CD14-positive monocyte (primary cell): ENCODE data around the gene GPRC5A. TPM values are rescaled to one million over a fixed set of nuclear protein-coding genes. Genes with fewer than 3 reads are reported as not detected.

Experiments
- DNase-seq, 3 donors: peaks; one replicate each; pipeline ENCODE4 v3.0.0-alpha.2; 2011 to 2022
- H2AFZ ChIP-seq: 2 replicates; pipeline ENCODE4 v1.6.0; 2012; ENCODE audit warnings: mild to moderate bottlenecking, low read depth, low read length, inconsistent platforms; ENCODE audit not compliant: insufficient read depth, poor library complexity, severe bottlenecking
- H3K27ac ChIP-seq, 2 donors: 1 replicate in 1 of 2; 2 replicates in 1 of 2; pipeline ENCODE4 v1.5.1; 2012 to 2013; ENCODE audit warnings: low read length in 2 of 2, control low read depth in 1 of 2, inconsistent platforms in 1 of 2, low read depth in 1 of 2, mild to moderate bottlenecking in 1 of 2
- H3K27me3 ChIP-seq, 2 donors: one replicate each; pipeline versions ENCODE4 v1.6.0 to v1.6.1; 2011 to 2013; ENCODE audit warnings: low read length in 2 of 2; ENCODE audit not compliant: control insufficient read depth in 2 of 2, insufficient read depth in 2 of 2
- H3K36me3 ChIP-seq, 2 donors: replicated peaks in 1 of 2; 1 replicate in 1 of 2; 2 replicates in 1 of 2; pipeline versions ENCODE4 v1.5.1 to v1.6.1; 2012 to 2013; ENCODE audit warnings: low read length in 2 of 2, control low read depth in 1 of 2, inconsistent platforms in 1 of 2, mild to moderate bottlenecking in 1 of 2; ENCODE audit not compliant: insufficient read depth in 2 of 2, control insufficient read depth in 1 of 2
- H3K4me1 ChIP-seq, 2 donors: 1 replicate in 1 of 2; 2 replicates in 1 of 2; pipeline versions ENCODE4 v1.5.1 to v1.6.1; 2012 to 2013; ENCODE audit warnings: low read length in 2 of 2, control low read depth in 1 of 2, inconsistent platforms in 1 of 2, mild to moderate bottlenecking in 1 of 2, moderate library complexity in 1 of 2; ENCODE audit not compliant: insufficient read depth in 2 of 2, control insufficient read depth in 1 of 2
- H3K4me2 ChIP-seq: replicated peaks from 2 replicates; pipeline ENCODE3; 2012; ENCODE audit warnings: low read length, moderate library complexity, mild to moderate bottlenecking; ENCODE audit not compliant: poor library complexity, severe bottlenecking; ENCODE audit errors: extremely low read depth
- H3K4me3 ChIP-seq, 3 experiments: fragments of 200-600 bp in 1 of 3; sonication (generic) in 1 of 3; replicated peaks in 1 of 3; 1 replicate in 2 of 3; 2 replicates in 1 of 3; pipeline ENCODE4 v1.5.1; 2011 to 2013; ENCODE audit warnings: low read length in 3 of 3, mild to moderate bottlenecking in 3 of 3, control low read depth in 2 of 3, low read depth in 2 of 3, inconsistent platforms in 1 of 3, moderate library complexity in 1 of 3
- H3K79me2 ChIP-seq: 2 replicates; pipeline ENCODE4 v1.6.0; 2012; ENCODE audit warnings: mild to moderate bottlenecking, control low read depth, inconsistent platforms, low read length, moderate library complexity; ENCODE audit not compliant: insufficient read depth
- H3K9ac ChIP-seq: 2 replicates; pipeline ENCODE4 v1.6.0; 2017; ENCODE audit warnings: low read length, mild to moderate bottlenecking; ENCODE audit not compliant: insufficient read depth, poor library complexity, severe bottlenecking
- H3K9me3 ChIP-seq, 2 donors: replicated peaks in 1 of 2; 1 replicate in 1 of 2; 2 replicates in 1 of 2; pipeline versions ENCODE4 v1.5.1 to v1.6.1; 2012 to 2013; ENCODE audit warnings: low read length in 2 of 2, control low read depth in 1 of 2; ENCODE audit not compliant: control insufficient read depth in 1 of 2, insufficient read depth in 1 of 2
- H4K20me1 ChIP-seq: 2 replicates; pipeline ENCODE4 v1.6.0; 2012; ENCODE audit warnings: mild to moderate bottlenecking, low read length, control low read depth, moderate library complexity; ENCODE audit not compliant: insufficient read depth
- H3K27ac Mint-ChIP-seq, 7 donors: one replicate each; pipeline ENCODE4 v1.8.0; 2020; ENCODE audit warnings: mild to moderate bottlenecking in 7 of 7, mixed read lengths in 7 of 7, moderate library complexity in 6 of 7, inconsistent platforms in 2 of 7
- H3K27me3 Mint-ChIP-seq, 3 donors: one replicate each; pipeline ENCODE4 v1.8.0; 2021 to 2022; ENCODE audit warnings: low read depth in 3 of 3, mild to moderate bottlenecking in 3 of 3, mixed read lengths in 3 of 3, moderate library complexity in 3 of 3, inconsistent platforms in 1 of 3
- H3K36me3 Mint-ChIP-seq, 2 donors: one replicate each; pipeline ENCODE4 v1.8.0; 2020; ENCODE audit warnings: mixed read lengths in 2 of 2, inconsistent platforms in 1 of 2, mild to moderate bottlenecking in 1 of 2
- H3K4me1 Mint-ChIP-seq: one replicate; pipeline ENCODE4 v1.8.0; 2020; ENCODE audit warnings: mild to moderate bottlenecking, mixed read lengths
- H3K4me3 Mint-ChIP-seq, 2 donors: one replicate each; pipeline ENCODE4 v1.8.0; 2020; ENCODE audit warnings: mild to moderate bottlenecking in 2 of 2, mixed read lengths in 2 of 2, moderate library complexity in 1 of 2
- H3K9me3 Mint-ChIP-seq, 7 donors: one replicate each; pipeline ENCODE4 v1.8.0; 2020 to 2022; ENCODE audit warnings: mixed read lengths in 7 of 7, mild to moderate bottlenecking in 6 of 7, moderate library complexity in 6 of 7, inconsistent platforms in 2 of 7
- CTCF ChIP-seq: fragments of 200-600 bp; IDR thresholded peaks from one replicate; pipeline ENCODE4 v1.8.0; 2022; ENCODE audit warnings: antibody characterized with exemption, mild to moderate bottlenecking
- WGBS: methylation state at CpG from one replicate; pipeline ENCODE4 v1.1.5; 2013; ENCODE audit warnings: missing lambda C conversion rate; ENCODE audit not compliant: insufficient coverage; 5-methylcytosine and 5-hydroxymethylcytosine counted together
- intact Hi-C, 2 donors: fragments of 100-400 bp; cut with micrococcal nuclease; formaldehyde crosslinking; loops; one replicate each; pipeline versions ENCODE4 v1.15.0 to v1.15.1; 2023
- polyA plus RNA-seq, 3 donors: library from polyadenylated mRNA; depleted of rRNA in 1 of 3; unstranded in 2 of 3; stranded (reverse) in 1 of 3; fragments of 300-500 nt in 2 of 3; fragments of >200 nt in 1 of 3; fragmentation: Illumina TruSeq in 2 of 3; gene quantifications; 1 replicate in 2 of 3; 2 replicates in 1 of 3; pipeline ENCODE4 v1.2.3, GENCODE V29; 2012 to 2021

GPRC5A gene
- polyA plus RNA-seq, 3 donors = 0.43 TPM; not detected in 2

- WGBS = no CpG with 5 or more reads among the region's 5 CpGs
Measured at GRCh38 chr12:12960639-12961209, 69.4 kb downstream of the GPRC5A start.

GRCh38 chr12:12964255-12964654 is 72.9 kb downstream of the GPRC5A start:
- Histone ChIP-seq H3K27me3 (no peaks in the 10 kb centered on the region), H3K4me1 (peaks cover 7 to 9% of the 10 kb centered on the region in 2 donors), H3K4me3 (no peak overlapping the region), H3K4me2 (no peak overlapping the region), H2AFZ (no peak overlapping the region), H3K36me3 (no peaks in the 10 kb centered on the region), H3K27ac (no peak overlapping the region), H3K9ac (no peak overlapping the region), H3K9me3 (no peaks in the 10 kb centered on the region), H4K20me1 (no peaks in the 10 kb centered on the region), H3K79me2 (no peaks in the 10 kb centered on the region)
- TF ChIP-seq CTCF = no peak
- Mint-ChIP-seq H3K27me3 (peaks cover 1 to 3% (median 2%) of the 10 kb centered on the region in 3 donors), H3K36me3 (peaks cover 11 to 18% of the 10 kb centered on the region in 2 donors), H3K4me1 (peaks cover 10% of the 10 kb centered on the region), H3K9me3 (peaks cover 0 to 2% (median 0%) of the 10 kb centered on the region in 7 donors), H3K27ac (peak overlapping the region in 2 of 7 donors; percentile 26 to 31), H3K4me3 (no peak overlapping the region)
- 61% methylated on average over 2 of the region's 4 CpGs for WGBS
- no peak for DNase-seq
- intact Hi-C loops = no loop called here

More at GRCh38 chr12:12960639-12961209, 69.4 kb downstream of the GPRC5A start:
- Mint-ChIP-seq H3K27me3 (peaks cover 1 to 5% (median 4%) of the 10 kb centered on the region in 3 donors), H3K9me3 (peaks cover 0 to 4% (median 2%) of the 10 kb centered on the region in 7 donors), H3K4me1 (peaks cover 10% of the 10 kb centered on the region), H3K4me3 (no peak overlapping the region), H3K27ac (no peak overlapping the region), H3K36me3 (peaks cover 0 to under 1% of the 10 kb centered on the region in 2 donors)
- Histone ChIP-seq H3K27me3 (no peaks in the 10 kb centered on the region), H3K9ac (no peak overlapping the region), H3K27ac (no peak overlapping the region), H3K79me2 (no peaks in the 10 kb centered on the region), H3K36me3 (no peaks in the 10 kb centered on the region), H2AFZ (no peak overlapping the region), H3K4me2 (no peak overlapping the region), H3K9me3 (no peaks in the 10 kb centered on the region), H3K4me3 (no peak overlapping the region), H3K4me1 (peaks cover 7 to 9% of the 10 kb centered on the region in 2 donors), H4K20me1 (no peaks in the 10 kb centered on the region)
- no peak for DNase-seq
- TF ChIP-seq CTCF = no peak
- intact Hi-C loops = no loop called here
